ENCODE measurements around the gene NSRP1. TPM values are rescaled to one million over a fixed set of nuclear protein-coding genes. Genes with fewer than 3 reads are reported as not detected.
"Not testable (repeated sequence)": the region's sequence is repeated elsewhere in the genome, so short reads cannot be mapped to it uniquely, and the experiment has no call there.

The NSRP1 gene
- total RNA-seq, 1 experiment from 2014 or later, result 13.9 TPM

DNA sequence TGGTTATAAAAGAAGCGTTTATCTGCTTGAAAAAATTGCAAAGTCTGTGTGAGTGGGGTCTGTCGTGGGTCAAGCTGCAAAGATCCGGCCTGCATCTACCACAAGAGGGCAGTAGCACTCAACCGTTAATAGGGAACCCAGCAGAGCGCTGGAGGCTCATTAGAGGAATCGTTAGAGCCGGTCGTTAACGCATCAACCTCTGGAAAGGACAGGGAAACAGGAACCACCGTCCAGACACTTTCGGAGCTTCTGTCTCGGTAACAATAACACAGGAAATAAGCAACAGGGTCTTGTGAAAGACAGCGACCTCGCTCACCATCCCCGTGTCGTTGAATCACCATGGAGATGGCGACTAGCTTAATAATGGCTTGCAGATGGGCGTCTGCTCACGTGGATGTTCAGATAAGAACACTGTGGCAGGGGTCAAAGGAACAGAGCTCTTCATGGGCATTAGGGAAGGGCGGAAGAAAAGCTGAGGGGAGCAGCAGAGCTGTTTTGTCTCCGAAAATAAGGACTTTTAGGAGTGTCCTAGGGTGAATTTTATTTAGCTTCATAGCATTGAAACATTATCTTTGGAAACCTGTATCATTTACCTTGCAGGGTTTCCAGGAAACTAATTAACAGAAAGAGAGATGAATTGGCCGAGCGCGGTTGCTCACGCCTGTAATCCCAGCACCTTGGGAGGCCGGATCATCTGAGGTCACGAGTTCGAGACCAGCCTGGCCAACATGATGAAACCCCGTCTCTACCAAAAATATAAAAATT lies 11.9 kb upstream of the NSRP1 start:
- Histone ChIP-seq H3K9me3 (ENCODE audit: low read length) (no peaks in the 10 kb centered on the region), H3K9ac (ENCODE audit: low read length) (peak overlapping the region; percentile 52), H3K27me3 (ENCODE audit: low read length) (no peaks in the 10 kb centered on the region), H3K79me2 (ENCODE audit: low read length) (no peaks in the 10 kb centered on the region), H4K20me1 (ENCODE audit: insufficient read depth, low read depth, low read length) (no peaks in the 10 kb centered on the region), H2AFZ (ENCODE audit: low read length) (peak overlapping the region; percentile 89), H3K36me3 (ENCODE audit: insufficient read depth, low read length) (no peaks in the 10 kb centered on the region), H3K4me1 (ENCODE audit: low read length) (peaks cover 17% of the 10 kb centered on the region), H3K4me2 (ENCODE audit: low read depth, low read length, poor library complexity, severe bottlenecking) (peak overlapping the region; percentile 74), H3K4me3 (ENCODE audit: low read length) (peak overlapping the region; percentile 63), H3K9me2 (replicated peaks; ENCODE audit: insufficient read depth, low read length) (no peaks in the 10 kb centered on the region), H3K27ac (ENCODE audit: low read length) (no peak overlapping the region)
- peak; percentile 93 for DNase-seq

GRCh38 chr17:30112794-30113193 lies 3.8 kb upstream of the NSRP1 start:
- no peaks in the 10 kb centered on the region for H4K20me1 ChIP-seq (ENCODE audit: insufficient read depth, low read depth, low read length)
- H3K4me3 ChIP-seq (ENCODE audit: low read length), result no peak overlapping the region
- no peak overlapping the region for H3K9ac ChIP-seq (ENCODE audit: low read length)
- no peaks in the 10 kb centered on the region for H3K36me3 ChIP-seq (ENCODE audit: insufficient read depth, low read length)
- H3K27me3 ChIP-seq (ENCODE audit: low read length), result no peaks in the 10 kb centered on the region
- H3K9me2 ChIP-seq (replicated peaks; ENCODE audit: insufficient read depth, low read length), result no peaks in the 10 kb centered on the region
- H3K4me1 ChIP-seq (ENCODE audit: low read length), result no peaks in the 10 kb centered on the region
- H3K27ac ChIP-seq (ENCODE audit: low read length), result no peak overlapping the region
- no peak overlapping the region for H3K4me2 ChIP-seq (ENCODE audit: low read depth, low read length, poor library complexity, severe bottlenecking)
- no peak for DNase-seq
- H2AFZ ChIP-seq (ENCODE audit: low read length), result no peak overlapping the region
- H3K79me2 ChIP-seq (ENCODE audit: low read length), result peaks cover 12% of the 10 kb centered on the region
- H3K9me3 ChIP-seq (ENCODE audit: low read length), result no peaks in the 10 kb centered on the region

GRCh38 chr17:30113213-30113612 lies 3.4 kb upstream of the NSRP1 start:
- no peak overlapping the region for H3K27ac ChIP-seq (ENCODE audit: low read length)
- no peak overlapping the region for H2AFZ ChIP-seq (ENCODE audit: low read length)
- H3K36me3 ChIP-seq (ENCODE audit: insufficient read depth, low read length), result no peaks in the 10 kb centered on the region
- no peaks in the 10 kb centered on the region for H3K9me3 ChIP-seq (ENCODE audit: low read length)
- H3K9ac ChIP-seq (ENCODE audit: low read length), result no peak overlapping the region
- H3K27me3 ChIP-seq (ENCODE audit: low read length), result no peaks in the 10 kb centered on the region
- peaks cover 16% of the 10 kb centered on the region for H3K79me2 ChIP-seq (ENCODE audit: low read length)
- H3K9me2 ChIP-seq (replicated peaks; ENCODE audit: insufficient read depth, low read length), result no peaks in the 10 kb centered on the region
- no peak for DNase-seq
- H3K4me2 ChIP-seq (ENCODE audit: low read depth, low read length, poor library complexity, severe bottlenecking), result no peak overlapping the region
- peaks cover 3% of the 10 kb centered on the region for H3K4me1 ChIP-seq (ENCODE audit: low read length)
- no peaks in the 10 kb centered on the region for H4K20me1 ChIP-seq (ENCODE audit: insufficient read depth, low read depth, low read length)
- no peak overlapping the region for H3K4me3 ChIP-seq (ENCODE audit: low read length)

DNA sequence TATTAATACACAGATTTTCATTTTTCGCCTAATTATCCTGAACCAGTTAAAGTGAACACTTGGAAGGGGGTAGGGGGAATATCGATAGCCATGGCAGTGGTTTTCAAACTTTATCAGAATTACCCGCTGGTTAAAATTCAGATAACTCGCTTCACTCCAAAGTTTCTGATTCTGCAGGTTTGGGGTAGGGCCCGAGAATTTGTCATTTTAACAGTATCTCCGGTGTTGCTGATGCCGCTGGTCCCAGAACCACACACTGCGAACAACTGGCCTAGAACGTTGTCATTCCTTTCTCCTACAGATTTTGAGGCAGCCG lies 313 bp upstream of the NSRP1 start:
- Histone ChIP-seq H3K4me1 (ENCODE audit: low read length) (peaks cover 19% of the 10 kb centered on the region), H3K27me3 (ENCODE audit: low read length) (no peaks in the 10 kb centered on the region), H2AFZ (ENCODE audit: low read length) (peak overlapping the region; percentile 64), H3K36me3 (ENCODE audit: insufficient read depth, low read length) (peaks cover 18% of the 10 kb centered on the region), H3K9ac (ENCODE audit: low read length) (peak overlapping the region; percentile 92), H3K27ac (ENCODE audit: low read length) (peak overlapping the region; percentile 84), H3K79me2 (ENCODE audit: low read length) (peaks cover 45% of the 10 kb centered on the region), H4K20me1 (ENCODE audit: insufficient read depth, low read depth, low read length) (no peaks in the 10 kb centered on the region), H3K9me2 (replicated peaks; ENCODE audit: insufficient read depth, low read length) (no peaks in the 10 kb centered on the region), H3K9me3 (ENCODE audit: low read length) (no peaks in the 10 kb centered on the region), H3K4me3 (ENCODE audit: low read length) (peak overlapping the region; percentile 97), H3K4me2 (ENCODE audit: low read depth, low read length, poor library complexity, severe bottlenecking) (peak overlapping the region; percentile 74)
- no peak for DNase-seq

DNA sequence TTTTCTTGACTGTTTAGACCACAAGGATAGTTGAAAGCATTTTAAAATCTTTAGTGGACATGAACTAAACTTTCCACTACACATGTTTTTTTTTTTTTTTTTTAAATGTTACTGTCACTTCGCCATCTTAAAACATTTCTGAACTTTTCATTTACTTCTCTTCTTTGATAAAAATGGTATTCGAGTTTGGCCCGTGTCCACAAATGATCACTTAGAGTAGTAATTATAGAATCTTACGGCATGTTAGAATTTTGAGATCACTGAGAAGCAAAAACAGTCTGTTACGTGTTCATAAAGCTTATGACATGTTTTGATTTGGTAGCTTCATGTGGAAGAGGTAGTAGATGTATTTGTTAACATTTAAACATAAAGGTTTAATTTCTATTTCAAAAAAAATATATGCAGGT lies 1.1 kb downstream of the NSRP1 start:
- no peaks in the 10 kb centered on the region for H3K27me3 ChIP-seq (ENCODE audit: low read length)
- H2AFZ ChIP-seq (ENCODE audit: low read length), result no peak overlapping the region
- peak overlapping the region; percentile 97 for H3K4me3 ChIP-seq (ENCODE audit: low read length)

DNA sequence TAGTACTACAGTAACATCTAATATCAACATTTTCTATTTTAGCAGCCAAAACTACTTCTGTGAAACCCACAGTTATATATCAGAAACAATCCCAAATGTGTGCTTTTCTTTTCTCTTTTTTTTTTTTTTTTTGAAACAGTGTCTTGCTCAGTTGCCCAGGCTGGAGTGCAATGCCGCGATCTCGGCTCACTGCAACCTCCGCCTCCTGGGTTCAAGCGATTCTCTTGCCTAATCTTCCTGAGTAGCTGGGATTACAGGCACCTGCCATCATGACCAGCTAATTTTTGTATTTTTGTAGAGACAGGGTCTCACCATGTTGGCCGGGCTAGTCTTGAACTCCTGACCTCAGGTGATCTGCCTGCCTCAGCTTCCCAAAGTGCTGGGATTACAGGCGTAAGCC lies 2.0 kb downstream of the NSRP1 start:
- peaks cover 24% of the 10 kb centered on the region for H3K36me3 ChIP-seq (ENCODE audit: insufficient read depth, low read length)
- not testable (repeated sequence) for H3K9me2 ChIP-seq (replicated peaks; ENCODE audit: insufficient read depth, low read length); DNase-seq; H4K20me1 ChIP-seq (ENCODE audit: insufficient read depth, low read depth, low read length); H3K27me3 ChIP-seq (ENCODE audit: low read length); H3K9me3 ChIP-seq (ENCODE audit: low read length); H2AFZ ChIP-seq (ENCODE audit: low read length)
- H3K79me2 ChIP-seq (ENCODE audit: low read length), result peaks cover 66% of the 10 kb centered on the region
- peaks cover 19% of the 10 kb centered on the region for H3K4me1 ChIP-seq (ENCODE audit: low read length)
- peak overlapping the region; percentile 74 for H3K4me2 ChIP-seq (ENCODE audit: low read depth, low read length, poor library complexity, severe bottlenecking)
- H3K27ac ChIP-seq (ENCODE audit: low read length), result 0 out of 2 replicates have a peak overlapping the region, but pooled peaks have one; percentile 84
- peak overlapping the region; percentile 92 for H3K9ac ChIP-seq (ENCODE audit: low read length)
- H3K4me3 ChIP-seq (ENCODE audit: low read length), result peak overlapping the region; percentile 97

More for the DNA sequence above, 1.1 kb downstream of the NSRP1 start:
- H3K9ac ChIP-seq (ENCODE audit: low read length), result peak overlapping the region; percentile 92
- no peaks in the 10 kb centered on the region for H3K9me3 ChIP-seq (ENCODE audit: low read length)
- peaks cover 19% of the 10 kb centered on the region for H3K4me1 ChIP-seq (ENCODE audit: low read length)
- peak overlapping the region; percentile 74 for H3K4me2 ChIP-seq (ENCODE audit: low read depth, low read length, poor library complexity, severe bottlenecking)
- peaks cover 57% of the 10 kb centered on the region for H3K79me2 ChIP-seq (ENCODE audit: low read length)
- H4K20me1 ChIP-seq (ENCODE audit: insufficient read depth, low read depth, low read length), result no peaks in the 10 kb centered on the region
- H3K36me3 ChIP-seq (ENCODE audit: insufficient read depth, low read length), result peaks cover 24% of the 10 kb centered on the region
- peak overlapping the region; percentile 84 for H3K27ac ChIP-seq (ENCODE audit: low read length)
- peak; percentile 64 for DNase-seq
- H3K9me2 ChIP-seq (replicated peaks; ENCODE audit: insufficient read depth, low read length), result no peaks in the 10 kb centered on the region

DNA sequence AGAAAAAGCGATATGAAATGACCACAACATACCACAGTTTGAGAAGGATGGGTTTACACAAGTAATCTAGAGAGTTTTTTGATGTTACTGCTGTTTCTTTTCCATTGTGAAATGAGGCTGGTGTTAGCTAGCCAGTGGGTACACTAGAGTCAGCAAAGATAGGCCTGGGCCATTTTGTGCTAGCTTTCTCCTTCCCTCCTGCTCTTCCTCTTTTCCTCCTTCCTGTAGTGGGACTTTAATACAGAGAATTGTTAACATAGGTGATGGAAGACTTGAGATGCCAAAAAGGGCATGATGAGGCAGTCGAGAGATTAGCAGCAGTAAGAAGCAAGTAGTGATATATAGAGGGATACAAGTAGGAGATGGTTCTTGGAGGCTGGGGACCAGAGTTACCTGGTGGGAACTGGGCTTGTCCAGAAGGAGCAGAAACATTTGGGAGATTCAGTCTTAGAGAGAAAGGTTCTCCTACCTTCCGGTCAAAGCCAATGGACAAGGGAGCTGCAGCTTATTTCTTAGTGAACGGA lies 7.7 kb downstream of the NSRP1 start:
- H3K27me3 ChIP-seq (ENCODE audit: low read length), result no peaks in the 10 kb centered on the region
- no peaks in the 10 kb centered on the region for H3K9me3 ChIP-seq (ENCODE audit: low read length)
- H3K9ac ChIP-seq (ENCODE audit: low read length), result no peak overlapping the region
- no peak for DNase-seq
- no peak overlapping the region for H3K27ac ChIP-seq (ENCODE audit: low read length)
- H3K4me1 ChIP-seq (ENCODE audit: low read length), result peaks cover 20% of the 10 kb centered on the region; the same call in 1 of the 2 replicates
- no peak overlapping the region for H2AFZ ChIP-seq (ENCODE audit: low read length)
- H3K4me2 ChIP-seq (ENCODE audit: low read depth, low read length, poor library complexity, severe bottlenecking), result no peak overlapping the region
- H3K9me2 ChIP-seq (replicated peaks; ENCODE audit: insufficient read depth, low read length), result no peaks in the 10 kb centered on the region
- H3K4me3 ChIP-seq (ENCODE audit: low read length), result no peak overlapping the region
- H3K79me2 ChIP-seq (ENCODE audit: low read length), result peaks cover 92% of the 10 kb centered on the region
- H4K20me1 ChIP-seq (ENCODE audit: insufficient read depth, low read depth, low read length), result 0 out of 2 replicates have a peak, but pooled peaks cover 3% of the 10 kb centered on the region
- H3K36me3 ChIP-seq (ENCODE audit: insufficient read depth, low read length), result peaks cover 55% of the 10 kb centered on the region

DNA sequence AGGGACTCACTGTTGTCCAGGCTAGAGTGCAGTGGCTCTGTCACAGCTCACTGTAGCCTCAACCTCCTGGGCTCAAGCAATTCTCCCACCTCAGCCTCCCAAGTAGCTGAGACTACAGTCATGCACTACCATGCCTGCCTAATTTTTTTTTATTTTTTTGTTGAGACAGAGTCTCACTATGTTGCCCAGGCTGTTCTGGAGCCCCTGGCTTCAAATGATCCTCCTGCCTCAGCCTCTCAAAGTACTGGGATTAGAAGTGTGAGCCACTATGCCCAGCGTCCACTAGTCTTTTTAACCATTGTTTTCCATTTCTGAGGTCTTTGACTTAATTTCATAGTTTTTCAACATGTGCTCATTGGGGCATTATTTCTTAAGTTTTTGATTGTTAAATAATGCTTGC lies 13.5 kb downstream of the NSRP1 start:
- Histone ChIP-seq H3K79me2 (ENCODE audit: low read length) (peaks cover 90% of the 10 kb centered on the region), H4K20me1 (ENCODE audit: insufficient read depth, low read depth, low read length) (0 out of 2 replicates have a peak, but pooled peaks cover 3% of the 10 kb centered on the region), H3K4me3 (ENCODE audit: low read length) (no peak overlapping the region), H3K27me3 (ENCODE audit: low read length) (no peaks in the 10 kb centered on the region), H3K4me1 (ENCODE audit: low read length) (peaks cover 10% of the 10 kb centered on the region; the same call in 1 of the 2 replicates), H3K9ac (ENCODE audit: low read length) (no peak overlapping the region), H2AFZ (ENCODE audit: low read length) (no peak overlapping the region), H3K9me3 (ENCODE audit: low read length) (no peaks in the 10 kb centered on the region), H3K9me2 (replicated peaks; ENCODE audit: insufficient read depth, low read length) (no peaks in the 10 kb centered on the region), H3K27ac (ENCODE audit: low read length) (no peak overlapping the region), H3K4me2 (ENCODE audit: low read depth, low read length, poor library complexity, severe bottlenecking) (no peak overlapping the region), H3K36me3 (ENCODE audit: insufficient read depth, low read length) (peaks cover 58% of the 10 kb centered on the region; the same call in 1 of the 2 replicates)
- DNase-seq, result no peak
